Islet of Langerhans (tissue), 1 donor: ENCODE results near the gene APOC3.
A peak's percentile ranks its signal among the peaks of the same experiment; 100 is the strongest.

Experiments
- FAIRE-seq: peaks from one replicate; lab custom pipeline; 2011; peaks lifted over from hg19 to GRCh38; lab: Jason Lieb, UNC

The APOC3 gene

DNA sequence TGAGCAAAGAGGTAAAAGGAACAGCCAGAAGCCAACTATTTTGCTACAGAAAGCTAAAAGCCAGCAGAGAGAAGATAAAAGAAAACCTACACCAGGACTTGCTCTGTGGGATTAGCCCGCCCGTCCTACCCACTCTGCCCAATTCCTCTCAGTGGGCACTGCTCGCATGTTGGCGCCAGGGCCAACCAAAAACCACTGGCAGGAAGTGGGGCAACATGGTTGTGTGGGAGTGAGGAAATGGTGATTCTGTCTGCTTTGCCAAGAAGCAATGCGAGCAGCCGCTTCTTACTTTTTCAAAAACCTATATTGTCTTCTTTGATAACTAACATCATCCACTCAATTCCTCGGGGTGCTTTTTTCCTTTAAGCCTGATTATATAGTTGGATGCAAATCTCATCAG, 21.9 kb downstream of the APOC3 start:
- no peak for FAIRE-seq

DNA sequence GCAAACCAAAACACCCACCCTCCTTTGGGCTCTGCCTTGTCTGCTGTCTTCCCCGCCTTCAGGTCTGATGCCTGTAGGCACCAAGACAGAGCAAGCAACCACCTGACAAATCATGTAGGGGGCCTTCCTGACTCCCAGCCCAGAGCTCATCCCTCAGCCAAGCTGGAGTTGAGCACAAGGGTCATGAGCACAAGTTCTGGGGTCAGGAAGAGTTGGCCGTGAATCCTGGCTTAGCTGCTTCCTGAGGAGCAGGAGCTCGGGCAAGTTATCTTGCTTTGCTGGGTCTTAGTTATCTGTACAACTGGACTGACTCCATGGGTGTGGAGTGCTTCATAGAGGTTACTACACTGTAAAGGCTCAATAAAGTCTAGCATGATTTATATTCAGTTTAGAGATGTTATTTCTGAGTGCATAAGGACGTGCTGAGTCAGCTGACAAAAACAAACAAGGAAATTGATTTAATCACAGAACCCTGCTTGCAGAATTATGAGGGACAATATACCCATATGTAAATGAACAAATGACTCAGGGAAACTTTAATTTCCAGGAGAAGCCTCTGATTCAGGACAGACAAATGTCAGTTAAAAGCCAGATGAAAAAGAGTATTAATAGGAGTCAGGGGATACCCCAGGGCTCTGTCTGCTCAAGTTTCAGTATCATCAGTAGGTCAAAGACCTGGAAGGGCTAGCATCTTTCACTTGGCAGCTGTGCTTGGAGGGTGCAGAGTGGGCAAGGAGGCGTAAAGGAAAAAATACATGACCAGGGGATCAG, 22.7 kb downstream of the APOC3 start:
- peak; percentile 24 for FAIRE-seq

DNA sequence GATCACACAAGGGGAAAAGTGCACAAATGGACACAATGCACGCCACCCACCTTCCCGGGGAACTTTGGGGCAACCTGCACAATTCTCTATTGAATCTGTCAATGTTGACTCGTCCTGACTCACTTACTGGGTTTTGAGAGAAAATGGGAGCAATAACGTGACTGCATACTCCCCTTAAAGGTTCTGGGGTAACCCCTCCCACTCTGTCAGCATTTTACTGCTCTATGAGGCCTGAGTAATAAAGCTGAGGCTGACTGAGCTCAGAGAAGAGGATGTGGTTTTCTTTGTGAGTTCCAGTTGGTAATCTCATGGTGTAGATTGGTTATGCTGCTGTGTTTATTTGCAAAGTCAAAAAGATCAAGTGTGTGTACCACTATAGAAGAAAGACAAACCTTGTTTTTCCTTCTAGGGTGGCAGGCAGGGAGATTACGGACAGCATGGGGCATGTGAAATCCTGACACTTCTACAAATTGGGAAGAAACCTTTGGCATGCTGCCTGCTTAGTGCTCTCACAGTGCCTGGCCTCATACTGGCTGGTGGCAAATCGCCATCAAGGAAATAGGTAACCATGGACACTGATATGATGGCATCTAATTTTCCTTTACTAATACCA, 23.9 kb downstream of the APOC3 start:
- no peak for FAIRE-seq

DNA sequence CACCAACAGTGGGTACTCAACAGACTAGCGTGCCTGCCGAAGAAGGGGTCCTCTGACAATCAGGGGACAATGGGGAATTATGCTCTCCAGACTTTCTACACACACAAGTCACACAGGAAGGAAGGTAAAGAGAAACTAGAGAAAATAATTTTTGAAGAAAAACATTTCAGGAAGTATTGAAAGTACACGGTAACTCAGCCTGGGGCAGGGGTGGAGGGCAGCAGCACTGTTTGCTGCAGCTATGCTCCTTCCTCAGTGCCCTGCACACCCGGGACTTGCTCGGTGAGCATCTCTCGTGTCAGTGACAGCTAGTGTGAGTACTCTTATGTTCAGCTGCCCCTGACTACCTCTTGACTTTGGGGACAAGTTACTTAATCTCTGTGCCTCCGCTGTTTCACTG, 25.7 kb downstream of the APOC3 start:
- FAIRE-seq = no peak

DNA sequence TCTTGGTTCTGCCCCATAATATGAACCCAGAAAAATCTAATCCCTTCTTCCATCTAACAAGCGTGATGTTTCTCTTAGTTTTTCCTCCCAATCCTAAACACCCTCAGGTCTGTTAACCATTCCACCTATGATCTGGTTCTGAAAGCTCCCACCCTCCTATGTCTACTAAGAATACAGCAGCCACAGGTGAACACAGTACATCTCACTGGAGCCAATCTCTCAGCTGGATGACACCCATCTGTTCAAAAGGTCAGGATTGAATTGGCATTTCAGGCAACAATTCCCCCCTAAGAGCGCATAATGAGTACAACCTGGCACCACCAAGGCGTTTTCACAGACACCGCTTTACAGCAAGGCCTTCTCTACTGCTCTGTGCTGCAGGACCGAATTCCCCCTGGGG, 26.7 kb downstream of the APOC3 start:
- FAIRE-seq = no peak

DNA sequence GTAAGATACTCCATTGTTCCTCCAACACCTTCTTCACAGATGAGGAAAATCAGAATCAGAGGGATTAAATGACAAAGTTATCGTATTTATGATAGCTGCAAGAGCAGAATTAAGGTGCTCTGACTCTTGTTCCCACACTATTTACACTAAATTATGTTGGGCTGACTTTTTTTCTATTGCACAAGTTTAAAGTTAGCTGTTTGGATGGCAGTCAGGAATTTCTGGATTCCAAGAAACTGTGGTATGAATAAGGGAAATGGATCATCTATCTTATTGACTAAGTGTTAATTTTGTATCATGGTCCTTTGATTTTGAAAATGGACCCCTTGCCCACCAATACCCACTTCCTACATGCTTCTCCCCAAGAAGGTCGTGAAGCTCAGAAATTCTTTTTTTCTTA, 27.6 kb downstream of the APOC3 start:
- no peak for FAIRE-seq

DNA sequence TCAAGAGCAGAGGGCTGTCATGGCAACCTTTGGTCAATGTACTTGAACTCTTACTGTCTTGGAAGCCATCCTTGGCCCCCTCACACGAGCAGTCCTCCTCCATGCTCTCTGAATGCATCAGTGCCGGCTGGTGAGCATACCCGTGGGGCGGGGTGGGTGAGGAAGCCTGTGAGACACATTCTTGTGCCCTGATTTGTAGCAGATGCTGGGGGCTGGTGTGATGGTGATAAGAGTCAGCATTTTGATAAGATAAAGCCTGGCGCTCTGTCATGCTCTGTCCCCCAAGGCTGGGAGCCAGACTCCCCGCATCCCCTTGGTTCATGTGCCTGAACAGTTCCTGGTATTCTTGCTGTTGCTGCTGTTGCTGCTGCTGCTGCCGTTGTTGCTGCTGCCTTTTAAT, 28.2 kb downstream of the APOC3 start:
- FAIRE-seq = no peak

DNA sequence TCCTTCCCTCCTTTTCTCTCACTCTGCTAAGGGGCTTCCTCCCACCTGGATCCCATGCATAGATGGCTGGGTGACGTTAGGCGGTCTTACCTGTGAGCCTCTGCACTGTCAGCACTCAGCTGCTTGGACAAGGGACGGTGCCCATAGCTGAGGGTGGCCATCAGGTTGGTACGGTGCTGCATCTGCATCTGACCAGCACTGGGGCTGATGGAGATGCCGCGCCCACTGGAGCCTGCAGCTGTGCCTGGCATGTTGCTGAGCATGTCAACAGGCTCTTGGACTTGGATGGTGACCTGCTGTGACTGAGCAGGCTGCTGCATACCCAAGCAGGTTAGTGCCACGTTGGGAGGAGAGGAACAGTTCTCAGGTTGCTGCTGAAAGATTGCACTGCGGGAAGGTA, 29.5 kb downstream of the APOC3 start:
- FAIRE-seq = no peak

DNA sequence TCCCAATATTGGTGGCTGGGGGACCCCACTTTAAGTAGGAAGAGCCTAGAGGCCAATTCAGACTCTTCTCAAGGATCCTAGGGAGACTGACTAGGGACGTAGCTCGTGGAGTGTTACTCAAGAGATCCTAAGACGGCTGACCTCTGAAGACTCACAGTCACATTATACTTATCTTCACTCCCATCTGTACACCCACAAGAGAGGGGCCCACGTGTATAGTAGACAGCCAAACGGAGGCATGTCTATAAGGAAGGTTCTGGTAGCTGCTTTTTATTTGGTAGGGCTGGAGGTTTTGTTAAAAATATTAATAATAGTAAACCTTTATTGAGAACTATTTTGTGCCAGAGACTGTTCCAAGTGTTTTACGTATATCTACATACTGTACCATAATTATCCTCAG, 30.6 kb downstream of the APOC3 start:
- no peak for FAIRE-seq

DNA sequence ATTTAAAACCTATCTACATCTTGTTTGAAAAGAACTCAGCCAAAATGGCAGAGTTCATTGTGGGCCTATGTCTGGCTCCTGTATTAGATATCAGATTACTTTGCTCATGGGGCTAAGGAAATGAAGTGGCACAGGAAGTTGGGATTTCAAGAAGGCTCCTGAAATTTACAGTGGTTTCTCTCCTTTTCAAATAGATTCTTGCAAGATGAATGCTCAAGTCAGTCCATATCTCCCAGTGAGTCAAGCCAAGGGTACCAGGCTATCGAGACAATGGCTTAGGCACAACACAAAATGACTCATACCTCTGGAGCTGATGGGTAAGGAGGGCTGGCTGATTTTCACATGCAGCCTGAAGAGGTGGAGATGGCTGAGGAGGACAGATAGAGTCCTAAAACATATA, 31.8 kb downstream of the APOC3 start:
- no peak for FAIRE-seq

DNA sequence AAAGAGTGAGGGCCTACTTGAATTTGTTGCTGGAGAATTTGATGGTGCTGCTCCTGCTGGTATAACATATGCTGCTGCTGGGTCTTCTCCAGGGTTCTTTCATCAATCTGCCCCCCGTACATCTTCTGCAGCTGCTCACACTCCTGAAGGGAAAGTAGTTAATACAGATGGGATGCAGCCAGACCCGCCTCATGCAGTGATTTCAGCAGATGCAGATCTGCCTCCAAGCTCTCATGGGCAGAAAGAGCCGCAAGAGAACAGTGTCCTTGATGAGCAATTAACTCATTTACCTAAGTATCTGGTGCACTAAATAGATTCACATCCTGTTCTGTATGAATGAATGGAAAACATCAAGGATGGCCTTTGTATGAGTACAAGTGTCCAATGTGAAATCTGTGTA, 32.5 kb downstream of the APOC3 start:
- no peak for FAIRE-seq

DNA sequence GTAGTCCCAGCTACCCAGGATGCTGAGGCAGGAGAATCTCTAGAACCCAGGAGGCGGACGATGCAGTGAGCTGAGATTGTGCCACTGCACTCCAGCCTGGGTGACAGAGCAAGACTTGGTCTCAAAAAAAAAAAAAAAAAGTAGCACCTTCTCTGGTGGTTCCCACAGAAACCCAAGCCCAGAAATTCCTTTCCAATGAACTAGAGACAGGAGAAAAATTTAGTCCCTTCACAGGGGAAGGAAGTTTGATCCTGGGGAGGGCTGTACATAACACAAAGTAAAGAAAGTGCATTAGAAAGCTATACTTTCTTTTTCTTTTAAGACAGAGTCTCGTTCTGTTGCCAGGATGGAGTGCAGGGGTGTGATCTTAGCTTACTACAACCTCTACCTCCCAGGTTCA, 33.2 kb downstream of the APOC3 start:
- FAIRE-seq = no peak

DNA sequence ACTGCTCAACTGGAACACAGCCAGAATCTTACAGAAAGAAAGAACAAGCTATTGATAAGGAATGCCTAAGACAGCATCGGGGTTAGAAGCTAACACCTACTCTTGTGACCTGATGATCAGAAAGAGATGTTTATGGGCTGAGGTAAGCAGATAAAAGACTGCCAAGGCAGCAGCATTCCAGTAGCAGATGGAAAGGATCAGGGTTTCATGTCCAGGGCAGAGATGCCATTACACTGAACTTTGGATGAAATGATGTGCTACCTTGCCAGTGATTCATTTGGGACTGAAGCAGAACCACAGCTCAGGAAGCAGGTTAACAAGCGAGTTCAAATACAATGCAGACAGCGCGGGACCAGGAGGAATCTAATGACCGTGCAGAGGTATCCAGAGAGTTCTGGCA, 34.8 kb downstream of the APOC3 start:
- no peak for FAIRE-seq

DNA sequence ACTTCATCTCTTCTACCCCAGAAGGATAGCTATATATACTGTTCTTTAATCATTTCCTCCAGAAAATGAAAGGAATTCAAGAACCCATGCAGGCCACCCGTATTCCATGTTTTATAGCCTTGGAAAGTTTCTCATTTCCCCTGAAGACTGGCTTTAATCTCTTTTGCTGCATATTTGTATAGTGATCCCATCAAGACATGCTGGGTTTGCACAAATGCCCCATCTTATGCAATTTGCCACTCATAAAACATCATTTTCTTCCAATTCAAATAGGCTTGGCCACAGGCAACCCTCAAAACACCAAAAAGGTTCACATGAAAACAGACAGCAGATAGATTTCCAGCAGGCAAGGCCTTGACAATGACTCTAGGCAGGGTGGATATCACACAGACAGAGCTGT, 36.0 kb downstream of the APOC3 start:
- no peak for FAIRE-seq

DNA sequence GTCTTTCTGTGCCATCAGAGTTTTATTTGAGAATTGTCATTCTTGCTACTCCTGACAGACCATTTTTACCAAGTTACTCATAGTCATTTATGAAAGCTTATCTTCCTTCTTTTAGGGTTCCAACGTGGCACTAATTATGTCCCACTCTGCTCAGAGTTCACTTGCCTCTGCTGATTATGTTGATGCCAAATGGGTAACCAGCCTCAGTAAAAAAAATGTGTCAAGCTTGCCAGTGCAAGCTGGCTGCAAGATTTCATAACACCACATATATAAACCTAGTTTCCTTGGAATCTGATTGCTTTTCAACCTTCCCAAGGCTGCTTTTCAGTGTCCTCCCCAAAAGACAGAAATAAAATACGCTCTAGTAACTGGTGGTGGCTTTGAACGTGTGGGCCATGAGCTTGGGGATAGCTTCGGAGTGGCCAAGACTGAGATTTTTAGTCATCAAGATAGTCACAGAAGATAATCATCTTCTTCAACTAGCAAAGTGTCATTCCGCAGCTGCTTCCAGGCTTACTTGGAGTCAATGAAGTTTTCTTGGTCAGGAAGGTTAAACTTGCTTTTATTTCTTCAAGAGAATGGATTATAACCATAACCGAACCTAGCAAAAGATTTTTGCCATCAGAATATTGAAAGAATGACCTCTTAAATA, 37.2 kb downstream of the APOC3 start:
- FAIRE-seq = no peak

DNA sequence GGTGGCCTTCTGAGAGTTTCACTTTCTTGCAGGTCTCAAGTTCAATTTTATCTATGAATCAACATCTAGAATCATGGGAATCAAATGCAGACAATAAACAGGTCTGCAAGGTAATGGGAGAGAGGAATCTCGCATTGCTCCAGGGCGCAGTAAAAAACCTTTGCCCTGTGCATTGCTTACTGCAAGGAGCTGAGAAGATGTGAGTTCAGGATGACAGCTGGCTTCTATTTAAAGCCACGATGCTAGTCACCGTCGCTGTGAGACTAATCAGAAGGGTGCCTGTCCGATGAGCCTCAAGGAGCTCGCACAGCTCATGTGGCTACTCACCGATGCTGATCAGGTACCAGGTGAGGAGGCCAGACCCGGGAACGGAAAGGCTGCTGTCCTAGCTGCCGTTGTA, 37.9 kb downstream of the APOC3 start:
- no peak for FAIRE-seq

DNA sequence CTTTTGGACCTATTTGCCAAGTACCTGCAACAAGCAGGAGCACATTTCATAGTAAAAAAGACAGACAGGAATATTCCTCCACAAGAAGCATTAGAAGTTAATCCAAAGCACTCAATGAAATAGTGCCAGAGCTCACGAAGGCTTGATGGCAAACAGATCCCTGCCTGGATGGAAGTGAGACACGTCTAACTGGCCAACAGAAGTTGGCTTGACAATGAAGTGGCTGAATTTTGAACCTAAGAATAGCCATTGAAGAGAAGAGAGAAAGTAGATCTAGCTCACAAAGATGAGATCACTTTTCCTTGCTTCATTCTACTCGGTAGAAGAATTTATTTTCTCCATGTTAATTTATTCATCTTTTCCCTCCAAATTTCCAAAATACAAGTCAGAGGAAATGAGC, 38.4 kb downstream of the APOC3 start:
- no peak for FAIRE-seq

DNA sequence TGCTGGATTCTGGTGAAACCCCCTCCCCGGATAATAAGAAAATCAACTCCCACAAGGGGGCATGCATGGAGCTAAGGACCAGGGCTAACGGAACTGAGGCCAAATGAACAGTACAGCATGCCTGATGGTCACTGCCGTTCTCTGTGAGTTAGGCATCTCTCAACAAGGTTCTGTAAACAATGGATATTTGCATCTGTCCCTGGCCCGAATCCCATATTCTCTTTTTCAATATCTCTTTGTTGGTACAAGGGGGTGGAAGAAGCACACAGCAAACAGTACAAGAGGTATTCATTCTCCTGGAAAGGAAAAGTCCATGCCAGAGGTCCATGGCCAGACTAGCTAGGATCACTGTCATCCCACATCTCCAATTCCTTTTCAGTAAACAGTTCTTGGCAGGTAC, 39.9 kb downstream of the APOC3 start:
- no peak for FAIRE-seq

DNA sequence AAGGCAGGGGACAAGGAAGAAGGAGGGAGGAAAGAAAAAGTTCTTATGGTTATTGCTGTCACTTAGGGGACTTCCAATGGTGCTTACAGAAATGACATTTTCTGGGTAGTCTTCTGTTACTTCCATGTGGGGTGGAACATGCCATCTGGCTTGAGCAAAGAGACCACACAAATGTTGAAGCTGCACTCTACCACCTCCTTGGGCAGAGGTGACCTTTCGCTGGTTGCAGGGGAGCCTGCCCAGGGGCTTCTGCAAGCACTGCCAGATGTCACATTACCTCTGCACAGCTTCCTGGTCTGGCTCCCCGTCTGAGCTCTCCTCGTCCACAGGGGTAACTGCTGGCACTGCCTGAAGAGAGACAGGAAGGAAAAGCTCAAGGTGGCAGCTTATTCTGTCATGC, 40.3 kb downstream of the APOC3 start:
- no peak for FAIRE-seq

DNA sequence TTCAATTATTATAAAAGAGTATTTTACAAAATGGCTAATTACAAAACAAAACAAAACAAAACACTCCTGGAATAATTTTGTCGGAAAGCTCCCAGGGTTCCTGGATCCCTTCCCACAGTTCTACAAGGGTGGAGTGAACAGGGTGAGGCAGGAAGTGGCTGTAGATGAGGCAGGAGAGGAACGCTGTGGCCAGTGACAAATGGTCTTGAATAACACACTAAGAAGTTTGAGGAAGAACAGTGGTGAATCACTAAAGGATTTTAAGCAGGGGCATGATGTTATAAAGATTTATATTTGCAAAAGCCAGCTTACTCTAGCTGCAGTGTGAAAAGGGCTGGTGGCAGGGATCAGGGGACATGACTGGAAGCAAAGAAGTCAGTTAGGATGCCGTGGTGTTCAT, 41.5 kb downstream of the APOC3 start:
- FAIRE-seq = no peak

DNA sequence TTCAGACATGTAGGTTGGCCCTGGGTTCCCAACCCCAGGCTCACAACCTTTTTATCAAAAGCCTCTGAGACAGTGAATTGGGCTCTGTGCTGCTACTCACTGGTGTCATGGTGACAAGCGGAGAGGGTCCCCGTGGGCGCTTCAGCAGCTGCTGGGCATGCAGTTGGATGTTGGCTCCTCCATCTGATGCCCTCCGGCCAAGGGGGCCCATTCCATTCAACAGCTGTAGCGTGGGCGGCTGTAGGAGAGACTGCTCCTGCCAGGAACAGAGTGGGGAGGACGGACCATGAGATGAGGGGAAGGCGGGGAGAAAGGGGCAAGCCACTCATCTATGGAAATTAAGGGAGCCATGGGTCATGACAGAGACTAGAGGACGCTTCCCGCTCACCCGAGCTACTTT, 43.7 kb downstream of the APOC3 start:
- FAIRE-seq = no peak

DNA sequence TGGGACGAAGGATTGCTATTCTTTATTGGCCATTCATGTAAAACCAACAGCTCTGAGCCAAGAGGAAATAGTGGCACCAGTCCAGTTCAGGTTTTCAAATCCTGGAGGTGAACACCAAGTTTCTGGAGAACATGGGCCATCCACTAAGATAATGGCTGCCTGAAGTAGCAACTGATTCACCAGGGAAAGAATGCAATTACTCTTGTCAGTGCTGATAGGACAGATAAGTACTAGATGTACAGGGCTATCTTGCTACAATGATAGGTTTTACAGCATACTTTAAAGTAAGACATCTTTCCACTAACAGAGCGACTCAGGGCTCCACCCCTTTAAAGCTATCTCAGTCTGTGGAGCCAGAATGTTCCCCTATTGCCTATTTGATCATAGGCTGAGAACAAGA, 44.5 kb downstream of the APOC3 start:
- no peak for FAIRE-seq

DNA sequence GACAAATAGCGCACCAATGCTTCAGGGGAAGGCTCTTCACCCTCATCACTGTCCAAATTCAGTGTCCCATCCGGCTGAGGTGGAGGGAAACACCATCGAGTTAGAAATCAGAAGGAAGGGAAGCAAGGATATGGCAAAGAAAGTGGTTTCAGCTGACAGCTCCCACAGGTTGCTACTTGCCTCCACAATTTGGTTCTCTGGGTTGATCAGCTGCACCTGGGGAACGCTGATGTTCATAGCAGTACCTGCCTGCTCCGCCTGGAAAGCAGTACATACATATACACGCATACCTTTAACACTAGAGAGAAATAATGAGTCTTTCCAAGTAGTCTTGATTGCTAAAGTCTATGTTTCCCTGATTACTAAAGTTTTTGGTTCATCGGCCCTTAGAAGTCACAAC, 45.5 kb downstream of the APOC3 start:
- no peak for FAIRE-seq

DNA sequence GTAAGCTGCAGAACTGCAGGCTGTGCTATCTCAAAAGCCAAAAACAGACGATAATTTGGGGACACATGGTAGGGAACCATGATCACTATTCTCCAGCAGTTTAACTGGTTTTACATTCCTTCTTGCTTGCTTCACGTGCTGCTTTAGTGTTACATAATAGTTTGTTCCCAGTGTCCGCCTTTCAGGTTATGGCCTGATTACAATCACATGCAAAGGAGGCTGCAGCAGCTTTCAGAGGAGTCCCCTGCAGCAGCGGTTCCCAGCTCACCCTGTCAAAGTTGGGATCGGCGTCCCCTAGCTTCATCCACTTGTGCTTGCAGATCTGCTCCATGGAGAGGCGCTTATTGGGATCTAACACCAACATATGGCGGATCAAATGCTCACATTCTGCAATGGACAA, 46.9 kb downstream of the APOC3 start:
- FAIRE-seq = no peak
